ENCODE measurements around the gene BOD1L2. TPM values are rescaled to one million over a fixed set of nuclear protein-coding genes. Genes with fewer than 3 reads are reported as not detected.

BOD1L2 gene
- total and polyA plus RNA-seq, 11 donors = not detected

DNA sequence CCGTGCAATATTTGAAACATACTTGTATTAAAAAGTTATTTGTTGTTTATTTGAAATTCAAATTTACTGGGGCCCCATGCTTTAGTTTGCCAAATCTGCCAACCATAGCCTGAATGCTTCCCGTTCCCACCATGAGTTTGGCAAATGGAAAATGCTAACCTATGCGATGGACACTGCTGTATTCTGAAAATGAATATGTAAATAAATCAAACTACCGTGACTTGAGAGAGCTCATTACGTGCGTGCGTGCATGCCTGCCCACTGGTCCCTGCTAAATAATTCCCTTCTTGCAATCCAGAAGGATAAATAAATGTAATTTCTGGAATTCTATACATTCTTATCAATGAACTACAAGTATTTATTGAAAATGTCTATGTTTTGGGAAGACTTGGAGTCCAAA, 3.2 kb downstream of the BOD1L2 start:
- no peak for ATAC-seq
- no peak for TF ChIP-seq POLR2A (IDR thresholded peaks at IDR 0.05)
- TF ChIP-seq, protein P1, sequence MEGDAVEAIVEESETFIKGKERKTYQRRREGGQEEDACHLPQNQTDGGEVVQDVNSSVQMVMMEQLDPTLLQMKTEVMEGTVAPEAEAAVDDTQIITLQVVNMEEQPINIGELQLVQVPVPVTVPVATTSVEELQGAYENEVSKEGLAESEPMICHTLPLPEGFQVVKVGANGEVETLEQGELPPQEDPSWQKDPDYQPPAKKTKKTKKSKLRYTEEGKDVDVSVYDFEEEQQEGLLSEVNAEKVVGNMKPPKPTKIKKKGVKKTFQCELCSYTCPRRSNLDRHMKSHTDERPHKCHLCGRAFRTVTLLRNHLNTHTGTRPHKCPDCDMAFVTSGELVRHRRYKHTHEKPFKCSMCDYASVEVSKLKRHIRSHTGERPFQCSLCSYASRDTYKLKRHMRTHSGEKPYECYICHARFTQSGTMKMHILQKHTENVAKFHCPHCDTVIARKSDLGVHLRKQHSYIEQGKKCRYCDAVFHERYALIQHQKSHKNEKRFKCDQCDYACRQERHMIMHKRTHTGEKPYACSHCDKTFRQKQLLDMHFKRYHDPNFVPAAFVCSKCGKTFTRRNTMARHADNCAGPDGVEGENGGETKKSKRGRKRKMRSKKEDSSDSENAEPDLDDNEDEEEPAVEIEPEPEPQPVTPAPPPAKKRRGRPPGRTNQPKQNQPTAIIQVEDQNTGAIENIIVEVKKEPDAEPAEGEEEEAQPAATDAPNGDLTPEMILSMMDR (IDR thresholded peaks at IDR 0.05) = no peak
- peaks cover 0 to 12% (median 0%) of the 10 kb centered on the region in 12 donors for H3K4me1 ChIP-seq
- no peak for DNase-seq
- no peaks in the 10 kb centered on the region for H3K36me3 ChIP-seq
- intact Hi-C loops (cut with DNase I) = no loop called here
- peaks cover 0 to 19% (median 6%) of the 10 kb centered on the region in 9 donors for H3K27me3 ChIP-seq
- H3K9me3 ChIP-seq = no peaks in the 10 kb centered on the region
- H3K4me3 ChIP-seq = no peak overlapping the region
- 66 to 84% (median 76%) methylated on average over 7 of the region's 7 CpGs for WGBS, 4 donors
- no peak overlapping the region for H3K27ac ChIP-seq

DNA sequence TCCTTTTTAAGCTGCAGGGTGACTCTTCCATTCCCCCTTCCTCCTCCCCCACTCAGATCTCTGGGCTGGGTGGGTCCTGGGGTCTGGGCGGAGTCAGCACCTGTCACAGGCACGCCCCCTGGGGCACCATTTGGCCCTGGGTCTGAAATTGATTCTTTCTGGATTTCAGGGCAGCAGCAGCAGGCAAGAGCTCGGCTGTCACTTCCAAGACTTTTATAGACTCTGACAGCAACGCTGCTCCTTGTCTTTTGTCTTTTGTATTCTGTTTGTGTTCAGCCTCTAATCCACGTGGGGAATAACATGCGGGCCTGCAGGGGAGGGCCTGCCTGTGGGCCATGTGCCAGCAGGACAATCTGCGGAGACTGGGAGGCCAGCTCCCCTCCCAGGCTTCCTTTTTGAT, 3.9 kb downstream of the BOD1L2 start:
- intact Hi-C loops (cut with DNase I) = no loop called here
- Histone ChIP-seq H3K27me3 (peaks cover 0 to 19% (median 6%) of the 10 kb centered on the region in 9 donors), H3K27ac (no peak overlapping the region), H3K4me3 (no peak overlapping the region), H3K9me3 (no peaks in the 10 kb centered on the region), H3K4me1 (peaks cover 0 to 12% (median 0%) of the 10 kb centered on the region in 12 donors), H3K36me3 (no peaks in the 10 kb centered on the region)
- TF ChIP-seq, protein P1 (IDR thresholded peaks at IDR 0.05) = no peak
- no peak for TF ChIP-seq POLR2A (IDR thresholded peaks at IDR 0.05)
- DNase-seq (peak in 2 of 5 donors; percentile 14 to 38), ATAC-seq (peak in 2 of 4 donors; percentile 30 to 41)
- 3 to 6% (median 5%) methylated on average over 7 of the region's 7 CpGs for WGBS, 4 donors

DNA sequence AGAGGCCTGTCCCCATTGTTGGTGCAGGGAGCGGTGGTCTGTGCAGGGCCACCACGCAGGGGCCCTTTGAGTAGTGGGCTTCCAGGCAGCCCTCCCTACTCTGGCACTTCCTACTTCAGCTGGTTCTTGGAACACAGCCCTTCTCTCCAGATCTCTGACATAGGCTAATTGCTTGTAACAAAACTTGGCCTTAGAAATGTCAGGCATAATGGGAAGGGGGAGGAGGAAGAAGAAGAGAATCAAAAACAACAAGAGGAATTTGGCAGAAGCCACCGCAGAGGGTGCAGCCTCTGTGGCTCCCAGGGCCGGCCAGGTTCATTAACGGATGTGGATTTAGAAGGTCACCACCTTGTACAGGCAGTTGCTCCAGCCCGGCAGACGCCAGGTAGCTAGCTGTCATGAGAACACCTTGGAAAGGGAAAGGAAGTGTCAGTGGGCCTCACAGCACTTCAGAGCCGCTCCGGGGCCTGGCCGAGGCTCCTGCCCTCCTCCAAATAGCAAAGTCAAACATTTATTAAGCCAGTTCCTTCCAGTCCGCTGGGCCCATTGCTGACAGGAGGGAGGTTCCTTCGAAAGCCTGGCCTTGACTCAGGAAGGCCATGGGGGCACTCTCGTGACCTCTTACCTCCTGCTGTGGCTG, 7.4 kb downstream of the BOD1L2 start:
- Histone ChIP-seq H3K9me3 (no peaks in the 10 kb centered on the region), H3K27me3 (peaks cover 0 to 16% (median 2%) of the 10 kb centered on the region in 9 donors), H3K4me3 (no peak overlapping the region), H3K36me3 (no peaks in the 10 kb centered on the region), H3K27ac (no peak overlapping the region), H3K4me1 (peaks cover 0 to 12% (median 0%) of the 10 kb centered on the region in 12 donors)
- intact Hi-C loops (cut with DNase I) = no loop called here
- no peak for ATAC-seq
- no peak for DNase-seq
- 57 to 66% (median 63%) methylated on average over 12 to 13 of the region's 13 CpGs for WGBS, 4 donors
- no peak for TF ChIP-seq POLR2A (IDR thresholded peaks at IDR 0.05)
- TF ChIP-seq, protein P1 (IDR thresholded peaks at IDR 0.05) = no peak

DNA sequence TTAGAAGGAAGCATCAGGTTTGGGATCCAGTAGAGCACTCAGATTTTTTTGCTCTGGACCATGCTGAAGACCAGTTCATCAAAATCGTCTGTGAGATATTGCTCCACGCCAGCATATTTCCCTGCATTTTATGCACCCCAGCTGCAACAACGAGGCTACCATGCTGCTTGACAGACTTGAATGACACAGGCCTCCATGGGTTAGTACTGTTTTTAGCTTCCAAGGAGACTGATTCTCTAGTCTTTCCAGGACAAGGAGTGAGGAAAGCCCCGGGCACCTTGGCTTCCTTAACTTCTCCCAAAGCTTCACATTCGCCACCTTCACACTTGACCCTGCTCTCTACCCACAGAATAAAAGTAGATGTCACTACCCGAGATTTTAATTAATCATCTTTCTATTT, 17.5 kb downstream of the BOD1L2 start:
- Histone ChIP-seq H3K27me3 (peaks cover 0 to 4% (median 0%) of the 10 kb centered on the region in 9 donors), H3K9me3 (peaks cover 0 to 17% (median 0%) of the 10 kb centered on the region in 12 donors), H3K4me3 (no peak overlapping the region), H3K27ac (no peak overlapping the region), H3K36me3 (no peaks in the 10 kb centered on the region), H3K4me1 (no peaks in the 10 kb centered on the region)
- 68 to 83% (median 76%) methylated on average over 6 of the region's 6 CpGs for WGBS, 4 donors
- DNase-seq (no peak), ATAC-seq (no peak)
- TF ChIP-seq, protein P1 (IDR thresholded peaks at IDR 0.05) = no peak
- TF ChIP-seq POLR2A (IDR thresholded peaks at IDR 0.05) = no peak
- intact Hi-C loops (cut with DNase I) = loop anchor here in 1 of 10 donors (5.0 kb wide), 1 partner anchor 223 kb away; no protein-coding TSS in a partner anchor
